Sigmoid colon (tissue), 4 donors: Measurements from ENCODE around the gene PDE7B.

Experiments
- CTCF ChIP-seq, 4 experiments: fragments of 450-650 bp in 3 of 4; fragments of 200-600 bp in 1 of 4; IDR thresholded peaks; one replicate each; pipeline ENCODE4 v1.5.1; 2016 to 2019; ENCODE audit warnings: antibody characterized with exemption in 4 of 4, mild to moderate bottlenecking in 3 of 4, moderate library complexity in 2 of 4
- EP300 ChIP-seq, 4 donors: sonication (generic); formaldehyde crosslinking; IDR thresholded peaks; one replicate each; pipeline ENCODE4 v1.6.1; 2017; ENCODE audit warnings: antibody characterized with exemption in 4 of 4
- POLR2A ChIP-seq, 2 donors: fragments of 450-650 bp; IDR thresholded peaks; one replicate each; pipeline ENCODE4 v1.6.1; 2016; ENCODE audit warnings: antibody characterized with exemption in 2 of 2, mild to moderate bottlenecking in 2 of 2, moderate library complexity in 2 of 2
- POLR2AphosphoS5 ChIP-seq, 4 donors: sonication (generic); formaldehyde crosslinking; IDR thresholded peaks; one replicate each; pipeline ENCODE4 v1.6.1; 2017; ENCODE audit warnings: antibody characterized with exemption in 4 of 4

DNA sequence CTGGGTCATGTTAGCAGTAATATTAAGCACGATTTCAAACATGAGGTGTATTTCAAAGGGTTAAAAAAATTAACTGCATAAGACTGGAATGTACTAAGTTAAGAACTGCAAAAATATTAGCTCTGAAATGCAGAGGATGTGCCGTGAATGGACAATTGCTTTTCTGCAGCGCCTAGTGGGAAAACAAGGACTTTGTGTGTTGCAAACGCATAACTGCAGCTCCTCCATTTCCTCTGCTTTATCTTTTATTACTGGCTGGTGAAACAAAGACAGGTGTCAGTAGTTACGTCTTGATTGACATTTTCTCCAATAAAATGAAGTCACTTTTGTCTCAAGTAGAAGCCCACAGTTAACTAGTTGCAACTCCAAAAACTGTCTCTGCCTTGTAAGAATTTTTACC lies 1.7 kb downstream of the PDE7B start:
- TF ChIP-seq POLR2A (IDR thresholded peaks at IDR 0.05) (no peak), CTCF (IDR thresholded peaks at IDR 0.05) (no peak), POLR2AphosphoS5 (IDR thresholded peaks at IDR 0.05) (no peak), EP300 (IDR thresholded peaks at IDR 0.05) (no peak)
